Lung (tissue), 13 donors: ENCODE results near the gene DPP9. TPM values are rescaled to one million over a fixed set of nuclear protein-coding genes. Genes with fewer than 3 reads are reported as not detected.

Source experiments
- ATAC-seq: fragments of 200-7000 bp; cut with Tn5 transposase; one replicate; pipeline ENCODE4 v1.9.1; 2020; ENCODE audit warnings: moderate number of reproducible peaks; ENCODE audit not compliant: insufficient read depth, low FRiP score
- DNase-seq, 3 donors: peaks; one replicate each; pipeline ENCODE4 v3.0.0-alpha.2; 2013 to 2017
- H3K27ac ChIP-seq, 2 donors: one replicate each; pipeline ENCODE4 v1.5.1; 2013; ENCODE audit warnings: mild to moderate bottlenecking in 2 of 2, moderate library complexity in 2 of 2, control low read depth in 1 of 2, inconsistent platforms in 1 of 2, low read depth in 1 of 2, low read length in 1 of 2
- H3K27me3 ChIP-seq, 3 donors: one replicate each; pipeline ENCODE4 v1.5.1; 2013; ENCODE audit warnings: low read length in 2 of 3; ENCODE audit not compliant: control insufficient read depth in 3 of 3, insufficient read depth in 3 of 3
- H3K36me3 ChIP-seq, 4 donors: one replicate each; pipeline ENCODE4 v1.5.1; 2013; ENCODE audit warnings: low read length in 4 of 4, mild to moderate bottlenecking in 1 of 4, moderate library complexity in 1 of 4; ENCODE audit not compliant: control insufficient read depth in 4 of 4, insufficient read depth in 4 of 4
- H3K4me1 ChIP-seq, 5 donors: one replicate each; pipeline ENCODE4 v1.5.1; 2013; ENCODE audit warnings: low read length in 5 of 5, mild to moderate bottlenecking in 2 of 5, moderate library complexity in 1 of 5; ENCODE audit not compliant: control insufficient read depth in 5 of 5, insufficient read depth in 5 of 5
- H3K4me3 ChIP-seq: one replicate; pipeline ENCODE4 v1.5.1; 2013; ENCODE audit warnings: mild to moderate bottlenecking, control low read depth, moderate library complexity
- H3K9ac ChIP-seq, 2 donors: one replicate each; pipeline ENCODE4 v1.5.1; 2013; ENCODE audit warnings: low read length in 2 of 2, control low read depth in 1 of 2; ENCODE audit not compliant: insufficient read depth in 1 of 2
- H3K9me3 ChIP-seq, 4 donors: one replicate each; pipeline ENCODE4 v1.5.1; 2013; ENCODE audit warnings: low read length in 3 of 4, mild to moderate bottlenecking in 1 of 4, moderate library complexity in 1 of 4; ENCODE audit not compliant: control insufficient read depth in 4 of 4, insufficient read depth in 3 of 4
- WGBS, 2 donors: extraction: QIAGEN DNeasy Blood & Tissue Kit; methylation state at CpG; one replicate each; pipeline ENCODE4 v1.1.7; 2013; 5-methylcytosine and 5-hydroxymethylcytosine counted together
- polyA plus RNA-seq, 2 donors: library from polyadenylated mRNA; stranded (reverse); fragments of 200-250 nt; gene quantifications; one replicate each; pipeline ENCODE4 v1.2.1, GENCODE V29; 2013
- small RNA-seq: library from RNA; depleted of rRNA; stranded (forward); fragments of <200 nt; gene quantifications from one replicate; pipeline ENCODE3, GENCODE V24; 2014; ENCODE audit warnings: low replicate concordance
- total RNA-seq, 2 donors: library from RNA; depleted of rRNA in 1 of 2; stranded (reverse); fragments of >200 nt in 1 of 2; gene quantifications; one replicate each; pipeline ENCODE4 v1.2.1, GENCODE V29; 2014 to 2021
- TF ChIP-seq, protein P1 (sequence below): IDR thresholded peaks from 2 replicates; pipeline ENCODE4 v1.5.1; 2012; ENCODE audit warnings: mild to moderate bottlenecking; ENCODE audit errors: control extremely low read depth, extremely low read depth
- donor health status: control.
- donor health status: control.
- donor health status: Bipolar disorder and iron deficiency.
- donor health status: healthy.
- donor health status: DM: yes; HTN: yes; CAD: no.

Gene DPP9
- total and polyA plus RNA-seq, 4 donors = 33.2 to 95.5 (median 43.9) TPM

DNA sequence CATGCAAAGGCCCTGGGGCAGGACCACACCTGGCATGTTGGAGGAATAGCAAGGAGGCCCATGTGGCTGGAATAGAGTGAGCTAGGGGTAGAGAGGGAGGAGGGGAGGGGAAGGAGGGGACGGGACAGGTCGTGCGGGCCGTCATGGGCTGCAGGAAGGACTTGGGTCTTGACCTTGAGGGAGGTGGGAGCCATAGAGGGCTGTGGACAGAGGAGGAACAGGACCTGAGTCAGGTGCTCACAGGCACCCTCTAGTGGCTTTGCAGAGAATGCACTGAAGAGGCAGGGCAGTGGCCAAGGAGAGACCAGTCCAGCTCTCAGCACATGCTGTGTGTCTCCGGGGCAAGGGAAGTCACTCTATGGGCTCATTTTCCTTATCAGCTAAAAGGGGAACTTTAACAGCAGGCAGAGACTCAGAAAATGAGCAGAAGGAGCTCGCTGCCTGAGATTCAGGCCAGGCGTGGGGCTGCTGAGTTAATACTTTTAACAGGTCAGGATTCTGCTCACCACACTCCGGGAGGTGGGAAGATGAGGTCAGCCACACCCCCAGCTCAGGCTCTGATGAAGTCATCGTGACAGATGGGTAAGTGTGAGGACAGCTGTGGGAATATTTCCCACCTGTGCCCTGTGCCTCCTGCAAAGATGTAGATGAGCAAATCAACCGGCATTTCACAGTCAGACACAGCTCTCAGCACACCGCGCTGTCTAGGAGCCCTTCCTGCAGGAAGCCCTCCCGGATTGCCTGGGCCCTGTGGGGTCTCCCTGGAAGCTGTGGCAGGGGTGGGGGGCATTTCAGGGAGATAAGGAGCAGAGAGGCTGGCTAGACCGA is 90.3 kb downstream of the DPP9 start:
- Histone ChIP-seq H3K4me3 (no peak overlapping the region), H3K4me1 (peaks cover 0 to 6% (median 0%) of the 10 kb centered on the region in 5 donors), H3K9ac (no peak overlapping the region), H3K9me3 (no peaks in the 10 kb centered on the region), H3K36me3 (no peaks in the 10 kb centered on the region), H3K27me3 (no peaks in the 10 kb centered on the region), H3K27ac (no peak overlapping the region)
- peak in 2 of 3 donors; percentile 40 to 41 for DNase-seq
- peak; percentile 85 for ATAC-seq
- TF ChIP-seq, protein P1, sequence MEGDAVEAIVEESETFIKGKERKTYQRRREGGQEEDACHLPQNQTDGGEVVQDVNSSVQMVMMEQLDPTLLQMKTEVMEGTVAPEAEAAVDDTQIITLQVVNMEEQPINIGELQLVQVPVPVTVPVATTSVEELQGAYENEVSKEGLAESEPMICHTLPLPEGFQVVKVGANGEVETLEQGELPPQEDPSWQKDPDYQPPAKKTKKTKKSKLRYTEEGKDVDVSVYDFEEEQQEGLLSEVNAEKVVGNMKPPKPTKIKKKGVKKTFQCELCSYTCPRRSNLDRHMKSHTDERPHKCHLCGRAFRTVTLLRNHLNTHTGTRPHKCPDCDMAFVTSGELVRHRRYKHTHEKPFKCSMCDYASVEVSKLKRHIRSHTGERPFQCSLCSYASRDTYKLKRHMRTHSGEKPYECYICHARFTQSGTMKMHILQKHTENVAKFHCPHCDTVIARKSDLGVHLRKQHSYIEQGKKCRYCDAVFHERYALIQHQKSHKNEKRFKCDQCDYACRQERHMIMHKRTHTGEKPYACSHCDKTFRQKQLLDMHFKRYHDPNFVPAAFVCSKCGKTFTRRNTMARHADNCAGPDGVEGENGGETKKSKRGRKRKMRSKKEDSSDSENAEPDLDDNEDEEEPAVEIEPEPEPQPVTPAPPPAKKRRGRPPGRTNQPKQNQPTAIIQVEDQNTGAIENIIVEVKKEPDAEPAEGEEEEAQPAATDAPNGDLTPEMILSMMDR = peak; percentile 52
- 34 to 36% methylated on average over 14 of the region's 14 CpGs for WGBS, 2 donors

Small RNAs within 50 kb of the gene (small RNA-seq; reads per million reads assigned to genes)
- not detected for gene MIR7-3

Other genes starting within 250 kb of the DPP9 start
- 1 to 10 TPM in 1 of 2 donors, under 1 TPM in 1; 0.85 to 5.0 TPM for gene PLIN4, start 205.4 kb downstream of the DPP9 start, total RNA-seq
- 1 to 10 TPM; 3.7 to 3.9 TPM for gene PLIN4, start 205.4 kb downstream of the DPP9 start, polyA plus RNA-seq
- gene PLIN5, start 188.6 kb downstream of the DPP9 start, total RNA-seq = 10 to 100 TPM in 1 of 2 donors, 1 to 10 TPM in 1; 7.5 to 37.3 TPM
- gene PLIN5, start 188.6 kb downstream of the DPP9 start, polyA plus RNA-seq = 10 to 100 TPM; 15.5 to 33.5 TPM
- gene LRG1, start 183.8 kb downstream of the DPP9 start, total RNA-seq = 10 to 100 TPM; 14.4 to 15.7 TPM
- gene LRG1, start 183.8 kb downstream of the DPP9 start, polyA plus RNA-seq = 10 to 100 TPM; 15.4 to 56.7 TPM
- gene SEMA6B, start 164.2 kb downstream of the DPP9 start, total RNA-seq = 10 to 100 TPM in 1 of 2 donors, 1 to 10 TPM in 1; 3.2 to 22.8 TPM
- 10 to 100 TPM; 17.3 to 38.5 TPM for gene SEMA6B, start 164.2 kb downstream of the DPP9 start, polyA plus RNA-seq
- gene TNFAIP8L1, start 84.3 kb downstream of the DPP9 start, total RNA-seq = 10 to 100 TPM; 18.5 to 22.0 TPM
- gene TNFAIP8L1, start 84.3 kb downstream of the DPP9 start, polyA plus RNA-seq = 10 to 100 TPM; 12.1 to 12.9 TPM
- 100 to 1,000 TPM in 1 of 2 donors, 10 to 100 TPM in 1; 70.4 to 157 TPM for gene MYDGF, start 53.5 kb downstream of the DPP9 start, total RNA-seq
- gene MYDGF, start 53.5 kb downstream of the DPP9 start, polyA plus RNA-seq = 100 to 1,000 TPM; 127 to 280 TPM
- 10 to 100 TPM in 1 of 2 donors, 1 to 10 TPM in 1; 9.8 to 14.6 TPM for gene FEM1A, start 67.9 kb upstream of the DPP9 start, total RNA-seq
- gene FEM1A, start 67.9 kb upstream of the DPP9 start, polyA plus RNA-seq = 1 to 10 TPM; 5.6 to 7.3 TPM
- 10 to 100 TPM in 1 of 2 donors, 1 to 10 TPM in 1; 4.5 to 18.2 TPM for gene TICAM1, start 107.9 kb upstream of the DPP9 start, total RNA-seq
- gene TICAM1, start 107.9 kb upstream of the DPP9 start, polyA plus RNA-seq = 10 to 100 TPM in 1 of 2 donors, 1 to 10 TPM in 1; 9.0 to 19.7 TPM
- 10 to 100 TPM; 35.6 to 65.4 TPM for gene PLIN3, start 143.8 kb upstream of the DPP9 start, total RNA-seq
- 100 to 1,000 TPM in 1 of 2 donors, 10 to 100 TPM in 1; 18.0 to 105 TPM for gene PLIN3, start 143.8 kb upstream of the DPP9 start, polyA plus RNA-seq
- under 1 TPM; 0.54 to 0.64 TPM for gene ARRDC5, start 179.1 kb upstream of the DPP9 start, total RNA-seq
- under 1 TPM; 0.39 to 0.51 TPM for gene ARRDC5, start 179.1 kb upstream of the DPP9 start, polyA plus RNA-seq
- 1 to 10 TPM; 4.9 to 7.5 TPM for gene UHRF1, start 185.7 kb upstream of the DPP9 start, total RNA-seq
- 1 to 10 TPM; 3.2 to 4.1 TPM for gene UHRF1, start 185.7 kb upstream of the DPP9 start, polyA plus RNA-seq
- 10 to 100 TPM; 31.9 to 49.5 TPM for gene KDM4B, start 245.3 kb upstream of the DPP9 start, total RNA-seq
- 10 to 100 TPM; 17.1 to 17.5 TPM for gene KDM4B, start 245.3 kb upstream of the DPP9 start, polyA plus RNA-seq